ENCODE results near the gene SAMD1.
A peak's percentile ranks its signal among the peaks of the same experiment; 100 is the strongest.
"Not testable (repeated sequence)": the region's sequence is repeated elsewhere in the genome, so short reads cannot be mapped to it uniquely, and the experiment has no call there.

DNA sequence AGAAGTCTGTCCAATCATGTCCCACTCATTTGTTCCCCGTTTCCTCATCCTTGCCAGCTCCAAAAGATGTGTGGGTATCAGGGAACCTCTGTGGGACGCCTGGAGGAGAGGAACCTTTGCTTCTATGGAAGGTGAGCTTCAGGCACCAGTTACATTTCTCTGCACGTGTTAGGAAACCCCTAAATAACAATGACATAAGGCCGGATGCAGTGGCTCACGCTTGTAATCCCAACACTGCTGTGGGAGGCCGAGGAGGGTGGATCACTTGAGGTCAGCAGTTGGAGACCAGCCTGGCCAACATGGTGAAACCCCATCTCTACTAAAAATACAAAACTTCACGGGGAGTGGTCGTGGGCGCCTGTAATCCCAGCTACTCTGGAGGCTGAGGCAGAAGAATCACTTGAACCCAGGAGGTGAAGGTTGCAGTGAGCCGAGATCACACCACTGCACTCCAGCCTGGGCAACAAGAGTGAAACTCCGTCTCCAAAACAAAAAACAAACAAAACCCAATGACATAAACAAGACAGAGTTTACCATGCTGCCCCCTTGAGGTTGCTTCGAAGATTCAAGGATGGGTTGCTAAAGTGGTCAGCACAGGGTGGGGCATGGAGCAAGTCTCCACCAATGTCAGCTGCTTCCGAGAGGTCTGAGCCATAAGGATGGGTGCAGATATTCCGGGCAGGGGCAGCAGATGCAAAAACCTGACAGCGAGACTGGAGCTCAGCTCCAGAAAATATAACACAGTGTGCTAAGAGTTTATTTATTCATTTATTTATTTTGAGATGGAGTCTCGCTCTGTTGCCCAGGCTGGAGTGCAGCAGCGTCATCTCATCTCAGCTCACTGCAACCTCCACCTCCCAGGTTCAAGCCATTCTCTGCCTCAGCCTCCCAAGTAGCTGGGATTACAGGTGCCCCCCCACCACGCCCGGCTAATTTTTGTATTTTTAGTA lies 47.6 kb downstream of the SAMD1 start:
- TF ChIP-seq CTCF (IDR thresholded peaks at IDR 0.05): peak; percentile 31 to 74 (median 49)
- not testable (repeated sequence) for TF ChIP-seq POLR2A (IDR thresholded peaks at IDR 0.05)

Data from body of pancreas (tissue), 4 donors.